NT2/D1 (cell line): ENCODE measurements around the gene CD109.

Source experiments
- SUZ12 ChIP-seq: IDR thresholded peaks from 2 replicates; pipeline ENCODE4 v1.6.1; 2011; ENCODE audit not compliant: insufficient read length, insufficient read depth; ENCODE audit errors: extremely low read depth
- YY1 ChIP-seq: IDR thresholded peaks from 2 replicates; pipeline ENCODE4 v1.6.1; 2011; ENCODE audit not compliant: insufficient read length, insufficient read depth
- ZNF274 ChIP-seq: IDR thresholded peaks from 2 replicates; pipeline ENCODE4 v1.6.1; 2011; ENCODE audit warnings: mild to moderate bottlenecking, low read depth, low read length

DNA sequence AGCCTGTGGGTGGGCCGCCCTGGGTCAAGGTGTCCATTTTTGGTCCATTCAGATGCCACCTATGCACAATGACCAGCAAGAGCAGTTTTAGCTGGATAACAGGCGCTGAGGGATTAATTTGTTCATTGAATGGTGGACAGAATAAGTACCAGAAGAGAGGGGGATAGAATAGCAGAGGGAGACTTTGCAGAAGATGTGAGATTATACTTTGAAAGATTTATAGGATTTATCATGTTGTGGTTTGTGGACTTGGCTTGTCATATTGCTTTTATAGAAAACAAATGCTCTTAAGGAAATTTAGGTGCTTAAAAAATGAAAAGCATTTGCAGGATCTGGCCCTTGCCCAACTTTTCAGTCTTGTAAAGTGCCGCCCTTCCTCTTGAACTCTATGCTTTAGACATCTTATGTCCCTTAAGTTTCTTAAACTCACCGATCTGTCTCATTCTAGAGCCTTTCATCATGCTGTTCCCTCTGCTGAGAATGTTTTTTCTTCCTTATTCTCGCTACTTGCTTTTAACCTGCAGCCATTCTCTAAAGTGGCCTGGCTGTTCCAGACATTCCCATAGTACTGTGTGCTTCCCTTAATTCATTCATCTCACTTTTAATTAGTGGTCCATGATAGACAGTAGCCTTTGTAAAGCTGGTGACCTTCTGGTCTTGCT, 42.5 kb downstream of the CD109 start:
- no peak for TF ChIP-seq YY1
- TF ChIP-seq SUZ12 = no peak
- no peak for TF ChIP-seq ZNF274
